Spinal cord (tissue), 10 donors: Measurements from ENCODE around the gene GNAS-AS1. TPM values are rescaled to one million over a fixed set of nuclear protein-coding genes. Genes with fewer than 3 reads are reported as not detected.

Experiments
- DNase-seq, 6 donors: peaks; one replicate each; pipeline versions ENCODE4 v3.0.0 to v3.0.0-alpha.2; 2013 to 2015; ENCODE audit warnings: low spot score in 6 of 6, low read depth in 4 of 6
- H3K27ac ChIP-seq: one replicate; pipeline ENCODE4 v1.5.1; 2013; ENCODE audit warnings: low read depth, low read length, control low read depth
- H3K27me3 ChIP-seq: one replicate; pipeline ENCODE4 v1.6.1; 2013; ENCODE audit warnings: low read length; ENCODE audit not compliant: control insufficient read depth, insufficient read depth
- H3K36me3 ChIP-seq: one replicate; pipeline ENCODE4 v1.6.1; 2013; ENCODE audit warnings: low read length; ENCODE audit not compliant: control insufficient read depth, insufficient read depth
- H3K4me1 ChIP-seq: one replicate; pipeline ENCODE4 v1.6.1; 2013; ENCODE audit warnings: low read length; ENCODE audit not compliant: control insufficient read depth, insufficient read depth
- H3K4me3 ChIP-seq: one replicate; pipeline ENCODE4 v1.5.1; 2013; ENCODE audit warnings: low read depth, low read length, control low read depth
- H3K9me3 ChIP-seq: one replicate; pipeline ENCODE4 v1.6.1; 2013; ENCODE audit warnings: low read length; ENCODE audit not compliant: control insufficient read depth, insufficient read depth
- WGBS: methylation state at CpG from one replicate; pipeline ENCODE4 v1.1.5; 2013; ENCODE audit warnings: missing lambda C conversion rate; ENCODE audit not compliant: insufficient coverage; 5-methylcytosine and 5-hydroxymethylcytosine counted together
- polyA plus RNA-seq, 2 donors: library from polyadenylated mRNA; unstranded; fragments of 120-200 nt; gene quantifications; one replicate each; pipeline ENCODE4 v1.2.1, GENCODE V29; 2013; ENCODE audit not compliant: insufficient read length in 2 of 2
- total RNA-seq, 2 donors: library from RNA; depleted of rRNA in 1 of 2; stranded (reverse); fragments of 120-200 nt in 1 of 2; fragments of >200 nt in 1 of 2; gene quantifications; one replicate each; pipeline versions ENCODE4 v1.2.3 to v1.2.4, GENCODE V29; 2013 to 2014
- donor health status: healthy.

GNAS-AS1 gene
- total and polyA plus RNA-seq, 4 donors = 0.30 to 1.2 (median 0.84) TPM

GRCh38 chr20:58793512-58794420, 56.9 kb downstream of the GNAS-AS1 start:
- Histone ChIP-seq H3K27me3 (peaks cover 4% of the 10 kb centered on the region), H3K4me1 (peaks cover 16% of the 10 kb centered on the region), H3K9me3 (no peaks in the 10 kb centered on the region), H3K4me3 (no peak overlapping the region), H3K27ac (no peak overlapping the region), H3K36me3 (no peaks in the 10 kb centered on the region)
- DNase-seq = no peak
- WGBS = 83% methylated on average over 26 of the region's 29 CpGs

GRCh38 chr20:58792426-58792825, 58.3 kb downstream of the GNAS-AS1 start:
- Histone ChIP-seq H3K4me3 (no peak overlapping the region), H3K9me3 (no peaks in the 10 kb centered on the region), H3K27ac (no peak overlapping the region), H3K4me1 (peaks cover 24% of the 10 kb centered on the region), H3K36me3 (no peaks in the 10 kb centered on the region), H3K27me3 (peaks cover 4% of the 10 kb centered on the region)
- 89% methylated on average over 7 of the region's 7 CpGs for WGBS
- DNase-seq = no peak

- Histone ChIP-seq H3K27me3 (peaks cover 4% of the 10 kb centered on the region), H3K4me1 (peaks cover 28% of the 10 kb centered on the region), H3K4me3 (no peak overlapping the region), H3K9me3 (no peaks in the 10 kb centered on the region), H3K27ac (no peak overlapping the region), H3K36me3 (no peaks in the 10 kb centered on the region)
- DNase-seq = no peak
- 80% methylated on average over 1 of the region's 7 CpGs for WGBS
Observed at GRCh38 chr20:58791286-58791685, 59.4 kb downstream of the GNAS-AS1 start.

GRCh38 chr20:58790454-58790853, 60.2 kb downstream of the GNAS-AS1 start:
- 62% methylated on average over 9 of the region's 10 CpGs for WGBS
- H3K4me3 ChIP-seq = no peak overlapping the region
- peaks cover 28% of the 10 kb centered on the region for H3K4me1 ChIP-seq
- H3K27me3 ChIP-seq = peaks cover 2% of the 10 kb centered on the region
- H3K9me3 ChIP-seq = no peaks in the 10 kb centered on the region
- H3K27ac ChIP-seq = no peak overlapping the region
- H3K36me3 ChIP-seq = no peaks in the 10 kb centered on the region
- peak in 1 of 6 donors; percentile 62 for DNase-seq

GRCh38 chr20:58788896-58789544, 61.7 kb downstream of the GNAS-AS1 start:
- H3K4me3 ChIP-seq = no peak overlapping the region
- peaks cover 31% of the 10 kb centered on the region for H3K4me1 ChIP-seq
- 33% methylated on average over 13 of the region's 15 CpGs for WGBS
- no peak overlapping the region for H3K27ac ChIP-seq
- DNase-seq = peak in 4 of 6 donors; percentile 26 to 93 (median 42)
- H3K9me3 ChIP-seq = no peaks in the 10 kb centered on the region
- H3K36me3 ChIP-seq = no peaks in the 10 kb centered on the region
- peaks cover 2% of the 10 kb centered on the region for H3K27me3 ChIP-seq

GRCh38 chr20:58787211-58788005, 63.3 kb downstream of the GNAS-AS1 start:
- WGBS = 72% methylated on average over 17 of the region's 25 CpGs
- DNase-seq = peak in 1 of 6 donors; percentile 68
- Histone ChIP-seq H3K4me1 (peaks cover 31% of the 10 kb centered on the region), H3K9me3 (no peaks in the 10 kb centered on the region), H3K4me3 (no peak overlapping the region), H3K36me3 (no peaks in the 10 kb centered on the region), H3K27me3 (peaks cover 2% of the 10 kb centered on the region), H3K27ac (no peak overlapping the region)

- DNase-seq = no peak
- Histone ChIP-seq H3K36me3 (no peaks in the 10 kb centered on the region), H3K27ac (no peak overlapping the region), H3K27me3 (no peaks in the 10 kb centered on the region), H3K9me3 (no peaks in the 10 kb centered on the region), H3K4me1 (peaks cover 22% of the 10 kb centered on the region), H3K4me3 (no peak overlapping the region)
- WGBS = 88% methylated on average over 14 of the region's 15 CpGs
Observed at GRCh38 chr20:58784321-58785074, 66.2 kb downstream of the GNAS-AS1 start.

GRCh38 chr20:58783511-58784011, 67.1 kb downstream of the GNAS-AS1 start:
- H3K36me3 ChIP-seq = no peaks in the 10 kb centered on the region
- H3K4me1 ChIP-seq = peaks cover 13% of the 10 kb centered on the region
- WGBS = 85% methylated on average over 12 of the region's 12 CpGs
- no peak overlapping the region for H3K4me3 ChIP-seq
- no peaks in the 10 kb centered on the region for H3K27me3 ChIP-seq
- peak in 1 of 6 donors; percentile 31 for DNase-seq
- no peak overlapping the region for H3K27ac ChIP-seq
- H3K9me3 ChIP-seq = no peaks in the 10 kb centered on the region

- Histone ChIP-seq H3K4me3 (no peak overlapping the region), H3K9me3 (no peaks in the 10 kb centered on the region), H3K27me3 (no peaks in the 10 kb centered on the region), H3K27ac (no peak overlapping the region), H3K4me1 (peaks cover 3% of the 10 kb centered on the region), H3K36me3 (no peaks in the 10 kb centered on the region)
- DNase-seq = peak in 1 of 6 donors; percentile 19
- 40% methylated on average over 2 of the region's 4 CpGs for WGBS
Observed at GRCh38 chr20:58781138-58781537, 69.6 kb downstream of the GNAS-AS1 start.
